ENCODE measurements around the gene TNFAIP2. TPM values are rescaled to one million over a fixed set of nuclear protein-coding genes. Genes with fewer than 3 reads are reported as not detected.
"Not testable (repeated sequence)": the region's sequence is repeated elsewhere in the genome, so short reads cannot be mapped to it uniquely, and the experiment has no call there.

The TNFAIP2 gene
- total and polyA plus RNA-seq, 2 experiments from 2014 or later, result 9.9 to 14.1 TPM

DNA sequence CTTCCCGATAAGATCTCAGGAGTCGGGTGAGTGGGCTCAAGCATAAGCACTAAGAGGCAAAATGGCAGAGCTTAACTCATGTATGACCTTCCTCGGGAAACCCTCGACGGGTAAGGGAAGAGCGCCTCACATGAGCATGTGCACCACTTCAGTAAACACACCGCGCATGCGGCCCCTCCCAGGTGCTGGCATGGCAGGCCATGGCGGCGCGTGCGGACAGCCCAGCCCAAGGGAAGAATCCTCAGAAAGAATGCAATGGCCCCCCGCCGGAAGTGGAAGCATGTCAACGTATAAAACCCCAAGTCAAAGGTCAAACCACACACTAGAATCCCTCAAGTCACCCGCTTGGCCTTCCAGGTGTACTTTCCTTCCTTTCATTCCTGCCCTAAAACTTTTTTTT is 6.6 kb upstream of the TNFAIP2 start (continued):
- TF ChIP-seq ZNF114 (CRISPR knock-in tag; IDR thresholded peaks at IDR 0.05), result no peak
- TF ChIP-seq, protein P1, sequence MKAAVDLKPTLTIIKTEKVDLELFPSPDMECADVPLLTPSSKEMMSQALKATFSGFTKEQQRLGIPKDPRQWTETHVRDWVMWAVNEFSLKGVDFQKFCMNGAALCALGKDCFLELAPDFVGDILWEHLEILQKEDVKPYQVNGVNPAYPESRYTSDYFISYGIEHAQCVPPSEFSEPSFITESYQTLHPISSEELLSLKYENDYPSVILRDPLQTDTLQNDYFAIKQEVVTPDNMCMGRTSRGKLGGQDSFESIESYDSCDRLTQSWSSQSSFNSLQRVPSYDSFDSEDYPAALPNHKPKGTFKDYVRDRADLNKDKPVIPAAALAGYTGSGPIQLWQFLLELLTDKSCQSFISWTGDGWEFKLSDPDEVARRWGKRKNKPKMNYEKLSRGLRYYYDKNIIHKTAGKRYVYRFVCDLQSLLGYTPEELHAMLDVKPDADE (IDR thresholded peaks at IDR 0.05), result no peak
- TF ChIP-seq, protein P2, sequence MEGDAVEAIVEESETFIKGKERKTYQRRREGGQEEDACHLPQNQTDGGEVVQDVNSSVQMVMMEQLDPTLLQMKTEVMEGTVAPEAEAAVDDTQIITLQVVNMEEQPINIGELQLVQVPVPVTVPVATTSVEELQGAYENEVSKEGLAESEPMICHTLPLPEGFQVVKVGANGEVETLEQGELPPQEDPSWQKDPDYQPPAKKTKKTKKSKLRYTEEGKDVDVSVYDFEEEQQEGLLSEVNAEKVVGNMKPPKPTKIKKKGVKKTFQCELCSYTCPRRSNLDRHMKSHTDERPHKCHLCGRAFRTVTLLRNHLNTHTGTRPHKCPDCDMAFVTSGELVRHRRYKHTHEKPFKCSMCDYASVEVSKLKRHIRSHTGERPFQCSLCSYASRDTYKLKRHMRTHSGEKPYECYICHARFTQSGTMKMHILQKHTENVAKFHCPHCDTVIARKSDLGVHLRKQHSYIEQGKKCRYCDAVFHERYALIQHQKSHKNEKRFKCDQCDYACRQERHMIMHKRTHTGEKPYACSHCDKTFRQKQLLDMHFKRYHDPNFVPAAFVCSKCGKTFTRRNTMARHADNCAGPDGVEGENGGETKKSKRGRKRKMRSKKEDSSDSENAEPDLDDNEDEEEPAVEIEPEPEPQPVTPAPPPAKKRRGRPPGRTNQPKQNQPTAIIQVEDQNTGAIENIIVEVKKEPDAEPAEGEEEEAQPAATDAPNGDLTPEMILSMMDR (conservative IDR thresholded peaks at IDR 0.05; ENCODE audit: low read depth in 2 of 2), result no peak
- no peak for TF ChIP-seq STAT1 (IDR thresholded peaks at IDR 0.05; ENCODE audit: unreplicated experiment)
- TF ChIP-seq, protein P3, sequence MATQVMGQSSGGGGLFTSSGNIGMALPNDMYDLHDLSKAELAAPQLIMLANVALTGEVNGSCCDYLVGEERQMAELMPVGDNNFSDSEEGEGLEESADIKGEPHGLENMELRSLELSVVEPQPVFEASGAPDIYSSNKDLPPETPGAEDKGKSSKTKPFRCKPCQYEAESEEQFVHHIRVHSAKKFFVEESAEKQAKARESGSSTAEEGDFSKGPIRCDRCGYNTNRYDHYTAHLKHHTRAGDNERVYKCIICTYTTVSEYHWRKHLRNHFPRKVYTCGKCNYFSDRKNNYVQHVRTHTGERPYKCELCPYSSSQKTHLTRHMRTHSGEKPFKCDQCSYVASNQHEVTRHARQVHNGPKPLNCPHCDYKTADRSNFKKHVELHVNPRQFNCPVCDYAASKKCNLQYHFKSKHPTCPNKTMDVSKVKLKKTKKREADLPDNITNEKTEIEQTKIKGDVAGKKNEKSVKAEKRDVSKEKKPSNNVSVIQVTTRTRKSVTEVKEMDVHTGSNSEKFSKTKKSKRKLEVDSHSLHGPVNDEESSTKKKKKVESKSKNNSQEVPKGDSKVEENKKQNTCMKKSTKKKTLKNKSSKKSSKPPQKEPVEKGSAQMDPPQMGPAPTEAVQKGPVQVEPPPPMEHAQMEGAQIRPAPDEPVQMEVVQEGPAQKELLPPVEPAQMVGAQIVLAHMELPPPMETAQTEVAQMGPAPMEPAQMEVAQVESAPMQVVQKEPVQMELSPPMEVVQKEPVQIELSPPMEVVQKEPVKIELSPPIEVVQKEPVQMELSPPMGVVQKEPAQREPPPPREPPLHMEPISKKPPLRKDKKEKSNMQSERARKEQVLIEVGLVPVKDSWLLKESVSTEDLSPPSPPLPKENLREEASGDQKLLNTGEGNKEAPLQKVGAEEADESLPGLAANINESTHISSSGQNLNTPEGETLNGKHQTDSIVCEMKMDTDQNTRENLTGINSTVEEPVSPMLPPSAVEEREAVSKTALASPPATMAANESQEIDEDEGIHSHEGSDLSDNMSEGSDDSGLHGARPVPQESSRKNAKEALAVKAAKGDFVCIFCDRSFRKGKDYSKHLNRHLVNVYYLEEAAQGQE (IDR thresholded peaks at IDR 0.05; ENCODE audit: unreplicated experiment), result no peak
- no peak for TF ChIP-seq POLR2AphosphoS5 (IDR thresholded peaks at IDR 0.05; ENCODE audit: low read depth)

DNA sequence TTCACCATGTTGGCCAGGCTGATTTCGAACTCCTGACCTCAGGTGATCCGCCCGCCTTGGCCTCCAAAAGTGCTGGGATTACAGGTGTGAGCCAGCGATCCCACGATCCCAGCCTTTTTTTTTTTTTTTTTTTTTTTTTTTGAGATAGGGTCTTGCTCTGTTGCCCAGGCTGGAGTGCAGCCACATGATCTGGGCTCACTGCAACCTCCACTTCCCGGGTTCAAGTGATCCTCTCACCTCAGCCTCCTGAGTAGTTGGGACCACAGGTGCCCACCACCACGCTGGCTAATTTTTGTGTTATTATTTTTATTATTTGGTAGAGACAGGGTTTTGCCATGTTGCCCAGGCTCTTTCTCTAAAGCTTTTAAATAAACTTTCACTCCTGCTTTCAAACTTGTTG is 5.8 kb upstream of the TNFAIP2 start:
- H2AFZ ChIP-seq; H3K9me2 ChIP-seq (ENCODE audit: insufficient read depth); H3K27ac ChIP-seq (ENCODE audit: low read depth); H3K36me3 ChIP-seq (ENCODE audit: insufficient read depth); H3K9me3 Mint-ChIP-seq; H3K27ac Mint-ChIP-seq; DNase-seq (ENCODE audit: low spot score); H4K20me1 ChIP-seq (replicated peaks; ENCODE audit: insufficient read depth); ATAC-seq; H3K4me2 ChIP-seq; H3F3A ChIP-seq (replicated peaks; ENCODE audit: low read depth); H3K4me3 ChIP-seq; H3K4me3 Mint-ChIP-seq; H3K36me3 Mint-ChIP-seq (ENCODE audit: low read depth); H3K79me2 ChIP-seq (replicated peaks; ENCODE audit: insufficient read depth): not testable (repeated sequence)
- peaks cover 13% of the 10 kb centered on the region for H3K27me3 Mint-ChIP-seq (ENCODE audit: insufficient read depth, low read depth, poor library complexity)
- peaks cover 14% of the 10 kb centered on the region for H3K4me1 Mint-ChIP-seq
- peaks cover 13% of the 10 kb centered on the region; the same call in 1 of the 2 replicates for H3K27me3 ChIP-seq (ENCODE audit: insufficient read depth)
- H3K4me1 ChIP-seq (ENCODE audit: insufficient read depth), result peaks cover 13% of the 10 kb centered on the region; the same call in 1 of the 2 replicates

DNA sequence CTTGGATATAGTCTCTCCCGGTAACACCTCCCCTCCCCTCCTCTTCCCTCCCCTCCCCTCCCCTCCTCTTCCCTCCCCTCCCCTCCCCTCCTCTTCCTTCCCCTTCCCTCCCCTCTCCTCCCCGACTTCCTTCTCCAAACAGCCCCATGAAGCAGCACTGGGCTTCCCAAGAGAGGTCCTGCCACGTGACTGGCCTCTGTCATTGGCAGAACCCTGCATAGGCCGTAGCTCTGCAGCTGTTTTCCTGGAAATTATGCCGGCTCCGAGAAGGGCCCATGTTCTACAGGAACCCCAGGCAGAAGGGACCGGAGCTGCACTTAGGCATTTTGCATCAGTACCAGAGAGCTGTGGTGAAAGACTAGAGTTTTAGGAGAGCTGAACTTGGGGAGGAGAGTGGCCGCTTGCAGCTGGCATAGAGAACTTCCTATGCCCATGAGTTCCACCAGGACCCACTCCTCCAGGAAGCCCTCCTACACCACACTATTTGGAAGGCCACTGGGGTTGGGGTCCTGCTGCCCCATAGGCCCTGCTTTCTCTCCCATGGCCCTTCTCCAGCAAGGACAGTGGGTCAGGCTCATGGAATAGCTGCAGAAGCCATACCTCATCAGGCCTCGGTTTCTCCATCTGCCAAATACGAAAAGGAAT is 5.1 kb upstream of the TNFAIP2 start:
- peaks cover 11% of the 10 kb centered on the region for H3K27me3 Mint-ChIP-seq (ENCODE audit: insufficient read depth, low read depth, poor library complexity)
- DNase-seq (ENCODE audit: low spot score) (no peak), ATAC-seq (no peak)
- no peaks in the 10 kb centered on the region for H3K9me3 Mint-ChIP-seq
- peaks cover 9% of the 10 kb centered on the region for H3K4me1 Mint-ChIP-seq
- TF ChIP-seq, protein P1 (IDR thresholded peaks at IDR 0.05), result no peak
- TF ChIP-seq CREB1 (CRISPR knock-in tag; IDR thresholded peaks at IDR 0.05; ENCODE audit: low read depth), result no peak
- TF ChIP-seq STAT1 (IDR thresholded peaks at IDR 0.05; ENCODE audit: unreplicated experiment), result no peak
- H3K4me1 ChIP-seq (ENCODE audit: insufficient read depth), result peaks cover 15% of the 10 kb centered on the region; the same call in 1 of the 2 replicates
- H3K27ac Mint-ChIP-seq, result no peak overlapping the region
- no peak overlapping the region for H3K4me3 Mint-ChIP-seq
- H3K4me2 ChIP-seq, result no peak overlapping the region
- H4K20me1 ChIP-seq (replicated peaks; ENCODE audit: insufficient read depth), result no peaks in the 10 kb centered on the region
- H3K79me2 ChIP-seq (replicated peaks; ENCODE audit: insufficient read depth), result no peaks in the 10 kb centered on the region
- H3F3A ChIP-seq (replicated peaks; ENCODE audit: low read depth), result no peaks in the 10 kb centered on the region; the same call in 1 of the 2 replicates
- no peaks in the 10 kb centered on the region for H3K36me3 Mint-ChIP-seq (ENCODE audit: low read depth)
- no peak overlapping the region for H2AFZ ChIP-seq
- peaks cover 18% of the 10 kb centered on the region; the same call in 1 of the 2 replicates for H3K27me3 ChIP-seq (ENCODE audit: insufficient read depth)
- no peaks in the 10 kb centered on the region for H3K36me3 ChIP-seq (ENCODE audit: insufficient read depth)
- H3K9me2 ChIP-seq (ENCODE audit: insufficient read depth), result no peaks in the 10 kb centered on the region
- no peak overlapping the region for H3K4me3 ChIP-seq
- H3K27ac ChIP-seq (ENCODE audit: low read depth), result no peak overlapping the region

Data from GM23338 (cell line).